ENCODE results near the gene TMTC1. TPM values are rescaled to one million over a fixed set of nuclear protein-coding genes. Genes with fewer than 3 reads are reported as not detected.

The TMTC1 gene
- total and polyA plus RNA-seq, 12 donors: 5.1 to 82.2 (median 41.8) TPM

GRCh38 chr12:29759950-29760349, 23.8 kb downstream of the TMTC1 start:
- intact Hi-C loops (cut with DNase I): no loop called here
- H3K36me3 ChIP-seq (replicated peaks in 1 of 2): peaks cover 0 to 4% of the 10 kb centered on the region in 2 donors
- no peak for DNase-seq
- no peak overlapping the region for H3K4me3 ChIP-seq
- no peak for TF ChIP-seq POLR2A (IDR thresholded peaks at IDR 0.05)
- no peak for TF ChIP-seq CTCF (IDR thresholded peaks at IDR 0.05)
- WGBS, 4 donors: 86 to 97% (median 96%) methylated on average over 2 of the region's 2 CpGs
- H3K27me3 ChIP-seq: no peaks in the 10 kb centered on the region
- no peaks in the 10 kb centered on the region for H3K4me1 ChIP-seq (replicated peaks in 1 of 2)
- H3K27ac ChIP-seq: no peak overlapping the region
- H3K9me3 ChIP-seq (replicated peaks in 1 of 3): no peaks in the 10 kb centered on the region

- H3K36me3 ChIP-seq (replicated peaks in 1 of 2): peaks cover 0 to 4% of the 10 kb centered on the region in 2 donors
- no peaks in the 10 kb centered on the region for H3K27me3 ChIP-seq
- no peak for DNase-seq
- no peaks in the 10 kb centered on the region for H3K4me1 ChIP-seq (replicated peaks in 1 of 2)
- intact Hi-C loops (cut with DNase I): no loop called here
- H3K4me3 ChIP-seq: no peak overlapping the region
- no peak overlapping the region for H3K27ac ChIP-seq
- H3K9me3 ChIP-seq (replicated peaks in 1 of 3): no peaks in the 10 kb centered on the region
- TF ChIP-seq CTCF (IDR thresholded peaks at IDR 0.05) (no peak), POLR2A (IDR thresholded peaks at IDR 0.05) (no peak)
Measured at GRCh38 chr12:29756741-29757390, 26.9 kb downstream of the TMTC1 start.

GRCh38 chr12:29754235-29755189, 29.2 kb downstream of the TMTC1 start:
- 63 to 85% (median 76%) methylated on average over 8 of the region's 8 CpGs for WGBS, 4 donors

More at GRCh38 chr12:29754235-29755189, 29.2 kb downstream of the TMTC1 start:
- Histone ChIP-seq H3K27me3 (no peaks in the 10 kb centered on the region), H3K4me3 (no peak overlapping the region), H3K4me1 (replicated peaks in 1 of 2) (no peaks in the 10 kb centered on the region), H3K27ac (no peak overlapping the region), H3K9me3 (replicated peaks in 1 of 3) (no peaks in the 10 kb centered on the region), H3K36me3 (replicated peaks in 1 of 2) (peaks cover 0 to 4% of the 10 kb centered on the region in 2 donors)
- TF ChIP-seq CTCF (IDR thresholded peaks at IDR 0.05) (no peak), POLR2A (IDR thresholded peaks at IDR 0.05) (no peak)
- no peak for DNase-seq
- intact Hi-C loops (cut with DNase I): no loop called here
